ENCODE results near the gene WDFY1.

WDFY1 gene

GRCh38 chr2:223930103-223930976 is 14.8 kb downstream of the WDFY1 start:
- no peak for DNase-seq (ENCODE audit: low spot score)

GRCh38 chr2:223929571-223930102 is 15.5 kb downstream of the WDFY1 start:
- no peak for DNase-seq (ENCODE audit: low spot score)

- DNase-seq (ENCODE audit: low spot score) = no peak
Observed at GRCh38 chr2:223928113-223929006, 16.8 kb downstream of the WDFY1 start.

GRCh38 chr2:223925106-223925505 is 20.0 kb downstream of the WDFY1 start:
- DNase-seq (ENCODE audit: low spot score) = no peak

GRCh38 chr2:223923976-223924375 is 21.2 kb downstream of the WDFY1 start:
- no peak for DNase-seq (ENCODE audit: low spot score)

- DNase-seq (ENCODE audit: low spot score) = no peak
Observed at GRCh38 chr2:223922308-223922707, 22.8 kb downstream of the WDFY1 start.

GRCh38 chr2:223921204-223921603 is 23.9 kb downstream of the WDFY1 start:
- DNase-seq (ENCODE audit: low spot score) = no peak

GRCh38 chr2:223920109-223920508 is 25.0 kb downstream of the WDFY1 start:
- DNase-seq (ENCODE audit: low spot score) = no peak

GRCh38 chr2:223918671-223919134 is 26.4 kb downstream of the WDFY1 start:
- no peak for DNase-seq (ENCODE audit: low spot score)

- no peak for DNase-seq (ENCODE audit: low spot score)
Observed at GRCh38 chr2:223916181-223916920, 28.8 kb downstream of the WDFY1 start.

- no peak for DNase-seq (ENCODE audit: low spot score)
Observed at GRCh38 chr2:223915071-223915470, 30.1 kb downstream of the WDFY1 start.

GRCh38 chr2:223914324-223914723 is 30.8 kb downstream of the WDFY1 start:
- no peak for DNase-seq (ENCODE audit: low spot score)

GRCh38 chr2:223909001-223909741 is 36.0 kb downstream of the WDFY1 start:
- no peak for DNase-seq (ENCODE audit: low spot score)

GRCh38 chr2:223908304-223908998 is 36.7 kb downstream of the WDFY1 start:
- no peak for DNase-seq (ENCODE audit: low spot score)

- DNase-seq (ENCODE audit: low spot score) = no peak
Observed at GRCh38 chr2:223905996-223906395, 39.1 kb downstream of the WDFY1 start.

- no peak for DNase-seq (ENCODE audit: low spot score)
Observed at GRCh38 chr2:223901854-223902253, 43.3 kb downstream of the WDFY1 start.

- DNase-seq (ENCODE audit: low spot score) = no peak
Observed at GRCh38 chr2:223901311-223901710, 43.8 kb downstream of the WDFY1 start.

- DNase-seq (ENCODE audit: low spot score) = no peak
Observed at GRCh38 chr2:223900531-223900930, 44.6 kb downstream of the WDFY1 start.

GRCh38 chr2:223900066-223900465 is 45.1 kb downstream of the WDFY1 start:
- DNase-seq (ENCODE audit: low spot score) = no peak

GRCh38 chr2:223897669-223898330 is 47.3 kb downstream of the WDFY1 start:
- no peak for DNase-seq (ENCODE audit: low spot score)
